Astrocyte (in vitro differentiated cells and primary cell): ENCODE results near the gene SHROOM3. TPM values are rescaled to one million over a fixed set of nuclear protein-coding genes. Genes with fewer than 3 reads are reported as not detected.

Experiments used
- DNase-seq: peaks from one replicate; pipeline ENCODE4 v3.0.0-alpha.2; 2010; ENCODE audit warnings: low read depth
- FAIRE-seq: peaks from 2 replicates; lab custom pipeline; 2011; peaks lifted over from hg19 to GRCh38; lab: Jason Lieb, UNC
- H2AFZ ChIP-seq: 2 replicates; pipeline ENCODE4 v1.6.0; 2012; ENCODE audit warnings: low read depth, low read length, inconsistent platforms
- H3K27ac ChIP-seq: 2 replicates; pipeline ENCODE4 v1.5.1; 2011; ENCODE audit warnings: low read depth, low read length, inconsistent platforms
- H3K27me3 ChIP-seq: 2 replicates; pipeline ENCODE4 v1.6.0; 2011; ENCODE audit warnings: low read length, inconsistent platforms; ENCODE audit not compliant: insufficient read depth
- H3K36me3 ChIP-seq: 2 replicates; pipeline ENCODE4 v1.5.1; 2011; ENCODE audit warnings: low read length, inconsistent platforms; ENCODE audit not compliant: insufficient read depth
- H3K4me1 ChIP-seq: 2 replicates; pipeline ENCODE4 v1.5.1; 2011; ENCODE audit warnings: low read length, inconsistent platforms; ENCODE audit not compliant: insufficient read depth
- H3K4me2 ChIP-seq: 2 replicates; pipeline ENCODE4 v1.6.0; 2012; ENCODE audit warnings: low read length, inconsistent platforms
- H3K4me3 ChIP-seq: 2 replicates; pipeline ENCODE4 v1.5.1; 2011; ENCODE audit warnings: low read depth, mild to moderate bottlenecking, low read length, inconsistent platforms; ENCODE audit not compliant: insufficient read depth
- H3K79me2 ChIP-seq: 2 replicates; pipeline ENCODE4 v1.6.0; 2012; ENCODE audit warnings: mild to moderate bottlenecking, low read length, inconsistent platforms; ENCODE audit not compliant: insufficient read depth
- H3K9ac ChIP-seq: 2 replicates; pipeline ENCODE4 v1.6.0; 2012; ENCODE audit warnings: mild to moderate bottlenecking, low read length, inconsistent platforms
- H3K9me3 ChIP-seq: 2 replicates; pipeline ENCODE4 v1.5.1; 2012; ENCODE audit warnings: low read depth, mild to moderate bottlenecking, low read length, inconsistent platforms; ENCODE audit not compliant: insufficient read depth
- H4K20me1 ChIP-seq: 2 replicates; pipeline ENCODE4 v1.6.0; 2012; ENCODE audit warnings: low read length, inconsistent platforms; ENCODE audit not compliant: insufficient read depth
- H3K27ac Mint-ChIP-seq: one replicate; pipeline ENCODE4 v1.8.0; 2021; ENCODE audit warnings: mild to moderate bottlenecking, mixed read lengths; ENCODE audit not compliant: unreplicated experiment
- H3K27me3 Mint-ChIP-seq: one replicate; pipeline ENCODE4 v1.8.0; 2021; ENCODE audit warnings: low read depth, mixed read lengths; ENCODE audit not compliant: unreplicated experiment
- H3K36me3 Mint-ChIP-seq: one replicate; pipeline ENCODE4 v1.8.0; 2021; ENCODE audit warnings: low read depth, mixed read lengths; ENCODE audit not compliant: unreplicated experiment
- H3K4me1 Mint-ChIP-seq: one replicate; pipeline ENCODE4 v1.8.0; 2021; ENCODE audit warnings: low read depth, mixed read lengths; ENCODE audit not compliant: unreplicated experiment
- H3K4me3 Mint-ChIP-seq: one replicate; pipeline ENCODE4 v1.8.0; 2021; ENCODE audit warnings: mild to moderate bottlenecking, moderate library complexity, mixed read lengths; ENCODE audit not compliant: unreplicated experiment
- H3K9me3 Mint-ChIP-seq: one replicate; pipeline ENCODE4 v1.8.0; 2021; ENCODE audit warnings: mild to moderate bottlenecking, mixed read lengths; ENCODE audit not compliant: unreplicated experiment
- EZH2 ChIP-seq: IDR thresholded peaks from 2 replicates; pipeline ENCODE4 v1.6.1; 2012; ENCODE audit warnings: mild to moderate bottlenecking, low read length, inconsistent platforms; ENCODE audit not compliant: insufficient read depth
- total RNA-seq: library from RNA; stranded (reverse); gene quantifications from 2 replicates; pipeline ENCODE4 v1.2.1, GENCODE V29; 2021
- TF ChIP-seq, protein P1 (sequence below): IDR thresholded peaks from 2 replicates; pipeline ENCODE4 v1.5.1; 2011; ENCODE audit warnings: low read depth, mild to moderate bottlenecking, inconsistent platforms, low read length, moderate library complexity; ENCODE audit not compliant: insufficient read depth

The SHROOM3 gene
- total RNA-seq, 1 donor from 2014 or later = 64.6 TPM

DNA sequence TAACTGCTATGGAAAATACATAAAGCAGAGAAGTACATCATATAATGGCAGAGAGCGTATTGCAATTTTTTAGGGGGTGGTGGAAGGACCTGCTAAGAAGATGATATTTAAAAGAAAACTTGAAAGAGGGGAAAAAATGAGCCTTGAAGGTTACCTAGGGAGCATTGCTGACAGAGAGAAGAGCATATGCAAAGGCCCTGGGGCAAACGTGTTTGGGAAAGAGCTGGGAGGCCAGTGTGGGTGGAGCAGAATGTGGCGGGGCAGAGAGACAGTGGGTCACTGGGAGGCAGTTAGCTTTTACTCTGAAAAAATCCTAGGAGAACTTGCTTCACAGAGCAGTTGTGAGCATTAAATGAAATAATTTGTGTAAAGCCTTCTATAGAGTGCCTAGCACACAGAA, 157.0 kb downstream of the SHROOM3 start:
- H3K4me3 ChIP-seq = no peak overlapping the region
- no peak for DNase-seq
- FAIRE-seq = no peak
- H3K4me2 ChIP-seq = no peak overlapping the region
- Mint-ChIP-seq H3K36me3 (peaks cover 16% of the 10 kb centered on the region), H3K27me3 (no peaks in the 10 kb centered on the region), H3K4me3 (no peak overlapping the region), H3K9me3 (no peaks in the 10 kb centered on the region), H3K4me1 (peaks cover 48% of the 10 kb centered on the region), H3K27ac (peak overlapping the region; percentile 98)
- no peaks in the 10 kb centered on the region for H3K9me3 ChIP-seq
- no peaks in the 10 kb centered on the region for H3K36me3 ChIP-seq
- H3K27me3 ChIP-seq = no peaks in the 10 kb centered on the region
- H3K9ac ChIP-seq = peak overlapping the region; percentile 91
- no peak overlapping the region for H2AFZ ChIP-seq
- peaks cover 29% of the 10 kb centered on the region for H3K4me1 ChIP-seq
- no peaks in the 10 kb centered on the region for H4K20me1 ChIP-seq
- H3K79me2 ChIP-seq = peaks cover 17% of the 10 kb centered on the region
- TF ChIP-seq, protein P1, sequence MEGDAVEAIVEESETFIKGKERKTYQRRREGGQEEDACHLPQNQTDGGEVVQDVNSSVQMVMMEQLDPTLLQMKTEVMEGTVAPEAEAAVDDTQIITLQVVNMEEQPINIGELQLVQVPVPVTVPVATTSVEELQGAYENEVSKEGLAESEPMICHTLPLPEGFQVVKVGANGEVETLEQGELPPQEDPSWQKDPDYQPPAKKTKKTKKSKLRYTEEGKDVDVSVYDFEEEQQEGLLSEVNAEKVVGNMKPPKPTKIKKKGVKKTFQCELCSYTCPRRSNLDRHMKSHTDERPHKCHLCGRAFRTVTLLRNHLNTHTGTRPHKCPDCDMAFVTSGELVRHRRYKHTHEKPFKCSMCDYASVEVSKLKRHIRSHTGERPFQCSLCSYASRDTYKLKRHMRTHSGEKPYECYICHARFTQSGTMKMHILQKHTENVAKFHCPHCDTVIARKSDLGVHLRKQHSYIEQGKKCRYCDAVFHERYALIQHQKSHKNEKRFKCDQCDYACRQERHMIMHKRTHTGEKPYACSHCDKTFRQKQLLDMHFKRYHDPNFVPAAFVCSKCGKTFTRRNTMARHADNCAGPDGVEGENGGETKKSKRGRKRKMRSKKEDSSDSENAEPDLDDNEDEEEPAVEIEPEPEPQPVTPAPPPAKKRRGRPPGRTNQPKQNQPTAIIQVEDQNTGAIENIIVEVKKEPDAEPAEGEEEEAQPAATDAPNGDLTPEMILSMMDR = no peak
- TF ChIP-seq EZH2 = no peak
- peak overlapping the region; percentile 98 for H3K27ac ChIP-seq

DNA sequence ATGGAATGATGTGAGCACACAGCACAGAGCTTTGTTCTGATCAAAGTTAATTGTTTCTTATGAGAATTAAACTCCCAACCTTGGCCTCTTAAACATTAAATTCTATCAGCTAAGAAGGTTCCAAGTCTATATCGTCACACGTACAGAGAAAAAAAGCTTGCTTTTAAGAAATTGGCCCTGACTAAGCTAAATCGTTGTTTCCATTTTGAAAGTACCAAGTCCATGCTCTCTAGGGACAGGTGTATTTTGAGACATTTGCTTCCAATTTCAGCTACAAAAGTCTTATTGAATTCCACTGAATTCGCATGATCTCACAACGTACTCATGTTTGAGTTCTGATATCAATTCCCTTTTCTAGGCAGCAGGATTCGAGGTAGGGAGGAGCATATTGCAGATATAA, 157.4 kb downstream of the SHROOM3 start:
- Mint-ChIP-seq H3K9me3 (no peaks in the 10 kb centered on the region), H3K36me3 (peaks cover 18% of the 10 kb centered on the region), H3K4me1 (peaks cover 49% of the 10 kb centered on the region), H3K27me3 (no peaks in the 10 kb centered on the region), H3K27ac (no peak overlapping the region), H3K4me3 (no peak overlapping the region)
- Histone ChIP-seq H3K9me3 (no peaks in the 10 kb centered on the region), H3K27ac (no peak overlapping the region), H3K9ac (no peak overlapping the region), H3K4me2 (no peak overlapping the region), H3K27me3 (no peaks in the 10 kb centered on the region), H3K4me1 (peaks cover 29% of the 10 kb centered on the region), H3K79me2 (peaks cover 15% of the 10 kb centered on the region), H2AFZ (no peak overlapping the region), H3K4me3 (no peak overlapping the region), H4K20me1 (no peaks in the 10 kb centered on the region), H3K36me3 (no peaks in the 10 kb centered on the region)
- TF ChIP-seq EZH2 = no peak
- TF ChIP-seq, protein P1 = no peak
- FAIRE-seq (peak; percentile 55), DNase-seq (no peak)

DNA sequence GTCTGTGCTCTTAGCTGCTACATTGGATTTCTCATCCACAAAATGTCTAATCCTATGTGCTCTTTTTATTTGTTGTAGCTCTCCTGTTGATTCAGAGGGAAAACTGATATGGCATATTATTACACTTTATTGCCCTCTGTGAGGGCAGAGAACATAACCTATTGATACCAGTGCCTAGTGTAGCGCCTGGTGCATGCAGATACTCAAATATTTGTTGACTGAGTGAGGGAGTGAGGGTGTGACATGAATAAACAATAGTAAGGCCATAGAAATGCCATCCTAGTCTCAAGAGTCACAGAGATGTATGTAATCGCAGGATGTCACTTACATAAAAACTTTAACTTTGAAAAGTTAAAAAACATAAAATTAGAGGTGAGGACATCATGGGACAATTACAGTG, 159.1 kb downstream of the SHROOM3 start:
- Mint-ChIP-seq H3K4me1 (peaks cover 34% of the 10 kb centered on the region), H3K27ac (peak overlapping the region; percentile 8)

More for the DNA sequence above, 159.1 kb downstream of the SHROOM3 start:
- Histone ChIP-seq H3K36me3 (no peaks in the 10 kb centered on the region), H3K79me2 (peaks cover 16% of the 10 kb centered on the region), H3K4me1 (peaks cover 24% of the 10 kb centered on the region), H3K27ac (no peak overlapping the region), H3K4me3 (no peak overlapping the region), H3K9me3 (no peaks in the 10 kb centered on the region), H3K4me2 (no peak overlapping the region), H3K27me3 (no peaks in the 10 kb centered on the region), H4K20me1 (no peaks in the 10 kb centered on the region), H3K9ac (no peak overlapping the region), H2AFZ (no peak overlapping the region)
- Mint-ChIP-seq H3K27me3 (no peaks in the 10 kb centered on the region), H3K4me3 (no peak overlapping the region), H3K9me3 (no peaks in the 10 kb centered on the region), H3K36me3 (peaks cover 18% of the 10 kb centered on the region)
- FAIRE-seq (no peak), DNase-seq (no peak)
- TF ChIP-seq, protein P1 = no peak
- TF ChIP-seq EZH2 = no peak
